ENCODE results near the gene SIRPG.

DNA sequence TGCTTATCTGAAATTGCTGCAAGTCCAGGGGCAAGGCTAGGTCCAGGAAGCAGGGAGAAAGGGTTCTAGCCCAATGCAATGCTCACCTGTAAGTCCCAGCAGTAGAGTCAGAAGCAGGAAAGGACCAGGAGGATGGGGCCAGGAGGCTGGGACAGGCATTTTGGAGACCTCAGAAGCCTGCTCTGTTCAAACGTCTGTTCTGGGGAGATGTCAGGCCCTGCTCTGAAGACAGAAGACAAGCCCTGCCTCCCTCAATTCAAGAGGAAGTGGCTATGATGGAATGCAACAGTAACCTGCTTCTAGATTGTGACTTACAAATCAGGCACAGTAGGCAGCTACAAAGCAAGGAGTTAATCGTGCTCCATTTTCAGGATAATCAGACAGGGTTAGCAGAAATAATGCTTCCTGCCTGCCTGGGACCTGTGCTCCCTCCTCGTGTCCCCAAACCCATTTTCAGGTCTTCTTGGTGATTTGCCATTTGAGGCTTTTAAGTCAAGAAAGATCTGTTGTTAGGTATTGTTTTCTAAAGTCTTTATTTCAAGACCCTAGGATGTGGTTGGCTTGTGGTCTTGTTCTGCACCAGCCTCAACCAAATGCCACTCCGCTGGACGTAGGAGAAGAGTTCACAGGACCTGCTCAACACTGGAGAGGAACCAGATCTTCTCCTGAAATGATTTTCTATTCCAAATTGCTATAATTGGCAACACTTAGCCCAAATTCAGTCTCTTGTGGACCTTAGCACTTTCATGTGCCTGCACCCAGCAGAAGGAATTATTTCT, at the start of gene SIRPG:
- TF ChIP-seq POLR2A (IDR thresholded peaks at IDR 0.05; ENCODE audit: low read length) = no peak
- TF ChIP-seq GATA1 (IDR thresholded peaks at IDR 0.05; ENCODE audit: low read depth, low read length) = no peak

Measured in erythroblast (primary cell).